ENCODE measurements around the gene VEPH1.

DNA sequence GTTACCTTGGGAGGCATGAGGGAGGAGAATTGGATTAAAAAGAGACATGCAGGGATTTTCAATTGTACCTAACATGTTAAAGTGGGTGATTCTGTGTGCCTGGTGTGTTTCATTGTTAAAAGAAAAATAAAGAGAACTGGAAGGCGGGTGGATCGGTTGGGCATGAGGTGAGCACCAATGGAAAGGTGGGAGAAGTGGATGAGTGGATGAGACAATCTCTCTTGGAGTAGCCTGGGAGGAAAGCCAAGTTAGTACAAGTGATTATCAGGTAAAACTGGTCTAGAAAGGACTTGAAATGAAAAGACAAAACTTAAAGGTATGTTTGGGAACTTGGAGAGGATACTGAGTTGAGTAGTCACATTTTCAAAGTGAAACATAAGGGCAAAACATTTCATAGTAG, 12.1 kb downstream of the VEPH1 start:
- TF ChIP-seq EZH2 (IDR thresholded peaks at IDR 0.05; ENCODE audit: borderline replicate concordance, low read length) (no peak), CTCF (conservative IDR thresholded peaks at IDR 0.05 in 1 of 2, IDR thresholded peaks at IDR 0.05 in 1 of 2; ENCODE audit: extremely low read depth in 1 of 2, insufficient read depth in 1 of 2, low read depth in 1 of 2, low read length in 2 of 2) (no peak)
